Lower leg skin (tissue), 4 donors: ENCODE results near the gene PALM. TPM values are rescaled to one million over a fixed set of nuclear protein-coding genes. Genes with fewer than 3 reads are reported as not detected.

Source experiments
- DNase-seq, 2 donors: peaks; one replicate each; pipeline ENCODE4 v3.0.0-alpha.2; 2019; ENCODE audit warnings: low spot score in 2 of 2
- H3K4me3 ChIP-seq: fragments of 200-600 bp; sonication (generic); 2 replicates; pipeline ENCODE4 v1.5.1; 2017; ENCODE audit warnings: mild to moderate bottlenecking, low read depth; ENCODE audit not compliant: poor library complexity, severe bottlenecking
- POLR2A ChIP-seq, 2 donors: fragments of 450-650 bp; IDR thresholded peaks; one replicate each; pipeline ENCODE4 v1.6.1; 2016 to 2017; ENCODE audit warnings: antibody characterized with exemption in 2 of 2, mild to moderate bottlenecking in 1 of 2, moderate library complexity in 1 of 2
- WGBS, 2 donors: methylation state at CpG; one replicate each; pipeline ENCODE4 v1.1.5; 2018; 5-methylcytosine and 5-hydroxymethylcytosine counted together
- intact Hi-C: fragments of 100-400 bp; cut with DNase I; formaldehyde crosslinking; loops from one replicate; pipeline ENCODE4 v1.15.0; 2023; ENCODE audit warnings: low total_unique reads
- total RNA-seq, 4 donors: library from RNA; depleted of rRNA; stranded (reverse); fragments of >200 nt; gene quantifications; one replicate each; pipeline ENCODE4 v1.1.0, GENCODE V29; 2016
- TF ChIP-seq, protein P1 (sequence below), 3 donors: fragments of 450-650 bp; IDR thresholded peaks; one replicate each; pipeline ENCODE4 v1.5.1; 2016; ENCODE audit warnings: antibody characterized with exemption in 3 of 3, mild to moderate bottlenecking in 3 of 3, moderate library complexity in 2 of 3

The PALM gene
- total RNA-seq, 4 donors from 2014 or later = 25.1 to 92.3 (median 41.9) TPM

DNA sequence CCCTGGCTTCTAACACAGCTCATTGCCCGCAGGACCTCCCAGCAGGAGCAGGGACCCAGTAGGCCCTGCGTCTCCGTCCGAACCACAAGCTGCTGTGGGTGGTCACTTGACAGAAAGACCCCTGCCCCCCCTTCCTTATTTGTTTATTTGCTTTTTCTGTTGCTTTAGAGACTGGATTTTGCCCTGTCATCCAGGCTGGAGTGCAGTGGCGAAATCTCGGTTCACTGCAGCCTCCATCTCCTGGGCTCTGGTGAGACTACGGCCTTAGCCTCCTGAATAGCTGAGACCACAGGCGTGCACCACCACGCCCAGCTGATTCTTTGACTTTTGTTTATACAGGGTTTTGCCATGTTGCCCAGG, 80.9 kb downstream of the PALM start:
- intact Hi-C loops = no loop called here
- no peak for DNase-seq
- WGBS, 2 donors = 76 to 82% methylated on average over 9 of the region's 9 CpGs
- TF ChIP-seq POLR2A (IDR thresholded peaks at IDR 0.05) = no peak
- TF ChIP-seq, protein P1, sequence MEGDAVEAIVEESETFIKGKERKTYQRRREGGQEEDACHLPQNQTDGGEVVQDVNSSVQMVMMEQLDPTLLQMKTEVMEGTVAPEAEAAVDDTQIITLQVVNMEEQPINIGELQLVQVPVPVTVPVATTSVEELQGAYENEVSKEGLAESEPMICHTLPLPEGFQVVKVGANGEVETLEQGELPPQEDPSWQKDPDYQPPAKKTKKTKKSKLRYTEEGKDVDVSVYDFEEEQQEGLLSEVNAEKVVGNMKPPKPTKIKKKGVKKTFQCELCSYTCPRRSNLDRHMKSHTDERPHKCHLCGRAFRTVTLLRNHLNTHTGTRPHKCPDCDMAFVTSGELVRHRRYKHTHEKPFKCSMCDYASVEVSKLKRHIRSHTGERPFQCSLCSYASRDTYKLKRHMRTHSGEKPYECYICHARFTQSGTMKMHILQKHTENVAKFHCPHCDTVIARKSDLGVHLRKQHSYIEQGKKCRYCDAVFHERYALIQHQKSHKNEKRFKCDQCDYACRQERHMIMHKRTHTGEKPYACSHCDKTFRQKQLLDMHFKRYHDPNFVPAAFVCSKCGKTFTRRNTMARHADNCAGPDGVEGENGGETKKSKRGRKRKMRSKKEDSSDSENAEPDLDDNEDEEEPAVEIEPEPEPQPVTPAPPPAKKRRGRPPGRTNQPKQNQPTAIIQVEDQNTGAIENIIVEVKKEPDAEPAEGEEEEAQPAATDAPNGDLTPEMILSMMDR (IDR thresholded peaks at IDR 0.05) = no peak
- no peak overlapping the region for H3K4me3 ChIP-seq

DNA sequence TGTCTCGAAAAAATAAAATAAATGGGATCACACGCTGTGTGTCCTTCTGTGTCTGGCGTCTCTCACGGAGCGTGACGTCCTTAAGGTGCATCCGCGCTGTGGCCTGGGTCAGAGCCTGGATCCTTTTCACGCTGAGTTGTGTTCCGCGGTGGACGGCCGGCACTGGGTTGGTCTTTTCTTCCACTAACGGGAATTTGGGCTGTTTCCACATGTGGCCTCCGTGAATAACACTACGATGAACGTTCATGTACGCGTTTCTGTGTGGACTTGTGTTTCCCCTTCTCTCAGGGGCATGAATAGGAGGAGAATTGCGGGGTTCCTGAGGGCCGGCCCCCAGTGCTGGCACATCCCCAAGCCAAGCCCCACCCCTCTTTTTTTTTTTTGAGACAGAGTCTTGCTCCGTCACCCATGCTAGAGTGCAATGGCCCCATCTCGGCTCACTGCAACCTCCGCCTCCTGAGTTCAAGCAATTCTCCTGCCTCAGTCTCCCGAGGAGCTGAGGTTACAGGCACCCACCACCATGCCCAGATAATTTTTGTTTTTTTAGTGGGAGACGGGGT, 82.4 kb downstream of the PALM start:
- WGBS, 2 donors = 87 to 88% methylated on average over 26 of the region's 26 CpGs
- DNase-seq = no peak
- no peak for TF ChIP-seq POLR2A (IDR thresholded peaks at IDR 0.05)
- TF ChIP-seq, protein P1 (IDR thresholded peaks at IDR 0.05) = no peak
- H3K4me3 ChIP-seq = no peak overlapping the region
- intact Hi-C loops = no loop called here

DNA sequence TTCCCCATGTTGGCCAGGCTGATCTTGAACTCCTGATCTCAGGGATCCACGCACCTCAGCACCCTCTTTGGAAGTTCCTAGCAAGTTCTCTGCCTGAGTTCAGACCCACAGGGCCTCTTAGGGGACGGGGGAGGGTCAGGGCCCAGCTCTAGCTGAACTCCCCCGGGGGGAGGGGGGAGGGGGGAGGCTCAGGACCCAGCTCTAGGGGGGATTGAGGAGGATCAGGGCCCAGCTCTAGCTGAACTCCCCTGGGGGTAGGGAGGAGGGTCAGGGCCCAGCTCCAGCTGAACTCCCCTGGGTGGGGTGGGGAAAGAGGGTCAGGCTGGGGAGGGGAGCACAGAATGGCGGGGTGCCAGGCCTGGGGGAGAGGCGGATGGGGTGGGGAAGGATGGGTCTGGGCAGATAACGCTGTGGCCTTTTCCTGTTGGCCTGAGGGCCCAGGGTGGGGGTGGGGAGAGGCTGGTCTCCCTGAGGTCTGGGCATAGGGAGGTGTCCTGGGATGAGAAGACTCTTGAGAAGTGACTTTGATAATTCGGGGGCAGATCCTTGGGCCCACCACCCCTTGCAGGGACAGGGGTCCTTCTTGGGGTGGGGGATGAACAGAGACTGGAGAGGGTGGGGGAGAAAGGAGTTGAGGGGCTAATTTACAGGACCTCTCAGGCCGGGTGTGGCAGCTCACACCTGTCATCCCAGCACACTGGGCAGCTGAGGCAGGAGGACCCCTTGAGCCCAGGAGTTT, 83.0 kb downstream of the PALM start:
- no peak for DNase-seq
- WGBS, 2 donors = 44 to 53% methylated on average over 8 of the region's 8 CpGs
- intact Hi-C loops = no loop called here
- TF ChIP-seq, protein P1 (IDR thresholded peaks at IDR 0.05) = no peak
- no peak for TF ChIP-seq POLR2A (IDR thresholded peaks at IDR 0.05)
- H3K4me3 ChIP-seq = no peak overlapping the region

DNA sequence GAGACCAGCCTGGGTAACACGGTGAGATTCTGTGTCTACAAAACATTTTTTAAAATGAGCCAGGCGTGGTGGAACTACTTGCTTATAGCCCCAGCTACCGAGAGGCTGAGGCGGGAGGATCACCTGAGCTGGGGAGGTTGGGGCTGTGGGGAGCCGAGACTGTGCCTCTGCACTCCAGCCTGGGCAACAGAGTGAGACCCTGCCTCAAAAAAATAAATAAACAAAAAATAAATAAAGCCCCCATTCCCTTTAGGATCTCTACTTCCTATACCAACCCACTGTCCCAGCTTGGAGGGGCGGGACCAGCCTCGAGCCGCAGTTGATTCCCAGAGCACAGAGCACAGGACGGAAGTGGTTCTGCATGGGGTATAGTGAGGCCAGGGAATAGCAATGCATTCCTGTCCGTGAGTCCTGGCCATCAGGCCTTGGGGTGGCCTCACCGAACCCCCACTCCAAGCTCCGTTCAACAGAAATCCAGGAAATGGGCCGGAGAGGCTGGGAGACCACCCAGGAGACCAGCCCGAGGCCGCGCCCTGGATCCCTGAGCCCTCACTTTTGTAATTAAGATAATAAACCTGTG, 83.7 kb downstream of the PALM start:
- no peak for DNase-seq
- no peak for TF ChIP-seq POLR2A (IDR thresholded peaks at IDR 0.05)
- TF ChIP-seq, protein P1 (IDR thresholded peaks at IDR 0.05) = no peak
- 72 to 77% methylated on average over 16 of the region's 16 CpGs for WGBS, 2 donors
- intact Hi-C loops = no loop called here
- H3K4me3 ChIP-seq = no peak overlapping the region

DNA sequence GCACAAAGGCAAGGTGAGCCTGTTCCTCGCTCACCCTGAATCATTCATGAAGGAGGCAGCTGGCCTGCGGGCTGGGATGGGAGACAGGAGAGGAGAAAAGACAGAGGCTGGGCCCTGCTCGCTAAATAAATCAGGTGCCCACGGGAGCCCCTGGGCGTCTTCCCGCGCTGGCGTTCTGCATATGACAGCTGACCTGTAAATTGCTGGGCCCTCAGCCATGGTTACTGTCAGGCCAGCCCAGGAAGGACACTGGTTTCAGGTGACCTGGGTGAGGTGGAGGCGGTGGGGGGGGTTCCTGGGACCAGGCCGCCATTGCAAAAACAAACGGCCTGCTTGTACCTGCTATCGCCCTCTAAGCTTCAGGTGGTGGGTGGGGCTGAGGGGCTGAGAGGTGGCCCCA, 85.1 kb downstream of the PALM start:
- intact Hi-C loops = no loop called here
- TF ChIP-seq, protein P1 (IDR thresholded peaks at IDR 0.05) = no peak
- TF ChIP-seq POLR2A (IDR thresholded peaks at IDR 0.05) = no peak
- H3K4me3 ChIP-seq = no peak overlapping the region
- 93 to 97% methylated on average over 12 of the region's 12 CpGs for WGBS, 2 donors
- DNase-seq = no peak
